T47D (cell line): ENCODE data around the gene RPA1.
A peak's percentile ranks its signal among the peaks of the same experiment; 100 is the strongest.
"Not testable (repeated sequence)": the region's sequence is repeated elsewhere in the genome, so short reads cannot be mapped to it uniquely, and the experiment has no call there.

Experiments
- DNase-seq, 2 experiments: peaks; one replicate each; pipeline versions ENCODE4 v3.0.0 to v3.0.0-alpha.2; 2011 to 2012; ENCODE audit warnings: low read depth in 1 of 2, low spot score in 1 of 2
- JUND ChIP-seq: IDR thresholded peaks from 2 replicates; pipeline ENCODE4 v1.6.1; 2012; ENCODE audit warnings: low read depth
- in situ Hi-C: cut with HindIII; loops from 2 replicates; pipeline ENCODE4 v1.10.0; 2016; ENCODE audit warnings: low sequenced_read_pairs, low pct_unique_long_range_greater_than_20kb

The RPA1 gene

DNA sequence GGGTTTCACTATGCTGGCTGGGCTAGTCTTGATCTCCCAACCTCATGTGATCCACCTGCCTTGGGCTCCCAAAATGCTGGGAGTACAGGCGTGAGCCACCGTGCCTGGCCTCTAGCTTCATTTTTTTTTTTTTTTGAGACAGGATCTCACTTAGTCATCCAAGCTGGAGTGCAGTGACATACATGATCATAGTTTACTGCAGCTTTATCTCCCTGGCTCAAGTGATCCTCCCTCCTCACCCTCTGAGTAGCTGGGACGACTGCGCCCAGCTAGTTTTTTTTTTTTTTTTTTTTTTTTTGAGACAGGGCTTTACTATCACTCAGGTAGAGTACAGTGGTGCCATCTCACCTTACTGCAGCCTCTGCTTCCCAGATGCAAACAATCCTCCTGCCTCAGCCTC is 9.7 kb downstream of the RPA1 start:
- TF ChIP-seq JUND: no peak
- no peak for DNase-seq
- in situ Hi-C loops: no loop called here

DNA sequence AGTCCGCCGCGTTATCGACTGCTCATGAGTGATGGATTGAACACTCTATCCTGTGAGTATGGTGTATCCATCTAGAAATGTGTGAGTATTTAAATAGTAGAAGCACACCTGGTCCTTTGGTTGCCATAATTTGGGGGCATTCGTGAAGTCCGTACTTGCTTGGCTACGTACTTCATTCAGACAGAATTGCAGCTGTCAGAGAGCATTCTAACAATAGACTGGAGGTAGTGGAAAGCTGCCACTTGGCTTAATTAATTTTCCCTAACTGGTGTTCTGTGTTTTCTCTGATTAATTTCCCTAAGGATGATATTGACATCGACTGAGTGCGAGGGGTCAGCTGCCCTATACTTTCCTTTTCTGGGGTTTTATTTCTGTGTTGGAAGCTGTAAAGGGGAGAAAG is 14.1 kb downstream of the RPA1 start:
- no peak for TF ChIP-seq JUND
- DNase-seq: no peak
- in situ Hi-C loops: no loop called here

DNA sequence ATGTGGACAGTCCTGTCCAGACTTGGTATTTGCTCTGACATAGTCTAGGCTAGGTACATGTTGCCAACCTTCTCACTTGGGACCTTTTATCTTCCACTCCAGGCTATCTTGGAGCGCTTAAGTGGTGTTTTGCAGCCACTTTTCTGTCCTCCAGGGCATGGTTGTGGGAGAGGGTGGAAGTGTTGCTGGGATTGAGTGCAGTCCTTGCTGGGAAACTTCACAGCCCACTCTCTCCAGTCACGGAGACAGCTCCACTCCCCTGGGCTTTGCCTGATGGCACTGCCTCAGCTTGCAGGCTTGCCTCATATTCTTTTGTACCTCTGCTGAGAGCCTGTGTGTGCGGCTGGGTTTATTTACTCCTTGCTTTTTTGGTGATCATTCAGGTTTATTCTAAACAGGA is 17.4 kb downstream of the RPA1 start:
- no peak for TF ChIP-seq JUND
- in situ Hi-C loops: no loop called here
- no peak for DNase-seq

DNA sequence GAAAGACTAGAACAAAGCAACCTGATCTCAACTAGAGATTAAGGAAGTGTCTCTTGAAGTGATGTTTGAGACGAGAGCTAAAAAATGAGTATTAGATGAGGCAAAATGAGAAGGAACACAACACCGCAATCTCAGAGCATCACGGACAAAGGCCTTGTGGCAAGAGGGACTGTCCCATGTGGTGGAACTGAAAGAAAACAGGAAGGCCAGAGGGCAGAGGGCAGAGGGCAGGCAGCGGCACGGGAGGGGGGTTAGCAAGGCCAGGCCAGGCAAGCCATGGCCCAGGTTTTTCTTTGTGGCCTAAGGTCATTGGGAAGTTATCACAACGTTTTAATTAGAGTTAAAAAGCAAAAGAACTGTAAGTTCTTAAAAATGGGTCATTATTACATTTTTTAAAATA is 22.5 kb downstream of the RPA1 start:
- in situ Hi-C loops: no loop called here
- no peak for DNase-seq
- TF ChIP-seq JUND: no peak

DNA sequence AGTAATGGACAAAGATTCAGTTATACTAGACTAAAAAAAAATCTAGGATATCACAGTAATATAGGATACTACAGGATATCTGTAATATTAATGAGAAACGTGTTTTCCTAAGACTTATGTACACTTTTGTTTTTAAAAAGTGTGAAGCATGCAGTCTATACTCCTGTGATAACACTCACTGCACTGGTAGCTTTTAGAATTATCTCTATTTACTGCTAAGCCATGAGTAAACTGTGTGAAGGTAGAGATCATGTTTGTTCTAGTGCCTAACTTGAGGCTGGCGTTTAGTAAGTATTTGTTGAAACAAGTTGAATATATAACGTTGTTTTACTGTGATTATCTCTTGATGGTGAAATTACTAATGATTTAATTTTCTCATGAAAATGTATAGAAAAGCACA is 23.9 kb downstream of the RPA1 start:
- in situ Hi-C loops: no loop called here
- DNase-seq: no peak
- no peak for TF ChIP-seq JUND

DNA sequence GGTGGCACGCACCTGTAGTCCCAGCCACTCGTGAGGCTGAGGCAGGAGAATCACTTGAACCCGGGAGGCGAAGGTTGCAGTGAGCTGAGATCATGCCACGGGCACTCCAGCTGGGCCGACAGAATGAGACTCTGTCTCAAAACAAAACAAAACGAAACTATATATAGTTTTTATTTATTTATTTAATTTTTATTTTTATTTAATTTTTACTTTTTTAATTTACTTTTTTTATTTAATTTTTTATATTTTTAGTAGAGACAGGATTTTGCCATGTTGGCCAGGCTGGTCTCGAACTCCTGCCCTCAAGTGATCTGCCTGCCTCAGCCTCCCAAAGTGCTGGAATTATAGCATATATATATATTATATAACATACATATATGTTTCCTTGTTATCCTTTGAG is 26.7 kb downstream of the RPA1 start:
- DNase-seq, in situ Hi-C loops: not testable (repeated sequence)

DNA sequence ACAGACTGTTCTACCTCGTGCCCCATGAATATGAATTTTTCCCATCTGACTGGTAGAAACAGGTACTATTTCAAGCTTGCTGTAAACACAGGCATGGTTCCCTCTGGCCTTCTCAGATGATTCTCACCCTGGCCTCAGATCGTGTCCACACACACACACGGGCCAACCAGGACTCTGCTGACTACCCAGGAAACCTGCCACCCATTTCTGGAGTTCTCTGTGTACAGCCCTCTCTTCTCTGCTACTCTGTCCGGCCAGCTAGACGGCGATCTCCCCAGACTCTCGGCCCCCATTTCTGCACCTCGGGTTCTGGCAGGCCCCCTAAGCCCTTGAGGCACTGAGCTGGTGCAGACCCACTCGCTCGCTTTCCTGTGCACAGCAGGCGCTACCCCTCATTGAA is 31.2 kb downstream of the RPA1 start:
- no peak for TF ChIP-seq JUND
- no peak for DNase-seq
- in situ Hi-C loops: no loop called here

DNA sequence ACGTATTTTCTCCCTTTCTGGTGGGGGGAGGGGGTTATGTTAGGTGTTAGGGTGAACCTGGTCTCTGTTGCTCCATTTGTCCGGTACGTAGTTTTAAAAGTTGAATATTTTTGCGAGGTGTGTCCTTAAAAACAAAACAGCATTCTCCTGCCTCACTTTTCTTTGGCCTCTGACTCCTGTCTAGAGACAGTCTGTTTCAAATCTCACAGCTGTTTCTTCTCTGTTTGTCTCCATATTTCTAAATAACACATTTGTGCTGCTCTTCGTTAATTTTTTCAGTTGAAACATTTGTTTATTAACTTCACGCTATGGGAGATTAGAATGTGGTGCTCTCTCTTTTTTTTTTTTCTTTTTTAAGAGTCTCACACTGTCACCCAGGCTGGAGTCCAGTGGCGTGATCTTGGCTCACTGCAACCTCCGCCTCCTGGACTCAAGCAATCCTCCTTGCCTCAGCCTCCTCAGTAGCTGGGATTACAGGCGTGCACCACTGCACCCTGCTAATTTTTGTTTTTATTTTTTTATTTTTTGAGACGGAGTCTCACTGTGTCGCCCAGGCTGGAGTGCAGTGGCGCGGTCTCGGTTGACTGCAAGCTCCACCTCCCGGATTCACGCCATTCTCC is 31.7 kb downstream of the RPA1 start:
- DNase-seq: no peak
- TF ChIP-seq JUND: no peak
- in situ Hi-C loops: no loop called here

DNA sequence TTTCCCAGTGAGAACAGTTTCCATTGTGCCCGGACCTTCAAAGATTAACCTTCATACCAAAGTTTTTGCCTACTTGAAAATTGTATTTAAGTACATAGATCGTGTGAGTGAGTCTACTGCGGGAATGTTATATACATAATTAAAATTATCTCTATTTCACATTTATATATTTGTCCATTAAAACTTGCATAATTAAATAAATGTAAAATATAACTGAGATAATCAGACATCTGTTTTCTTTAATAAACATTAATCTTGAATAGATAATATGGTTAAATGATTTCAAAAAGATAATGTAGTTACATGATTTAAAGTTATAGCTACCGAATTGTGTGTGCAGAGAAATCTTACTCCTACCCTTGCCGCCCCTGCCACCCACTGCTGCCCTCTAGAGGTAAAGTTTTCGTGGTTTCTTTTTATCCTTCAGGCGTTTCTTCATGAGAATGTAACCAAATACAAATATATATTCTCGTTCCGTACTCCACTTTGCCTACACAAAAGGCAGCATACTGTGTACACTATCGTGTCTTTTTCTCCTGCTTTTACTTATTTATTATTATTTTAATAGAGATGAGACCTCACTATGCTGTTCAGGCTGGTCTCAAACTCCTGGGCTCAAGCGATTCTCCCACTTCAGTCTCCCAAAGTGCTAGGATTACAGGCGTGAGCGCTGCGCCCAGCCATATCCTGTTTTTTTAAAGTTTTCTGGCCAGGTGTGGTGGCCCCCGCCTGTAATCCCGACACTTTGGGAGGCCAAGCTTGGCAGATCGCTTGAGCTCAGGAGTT is 35.6 kb downstream of the RPA1 start:
- DNase-seq: peak; percentile 19 to 60
- in situ Hi-C loops: no loop called here
- no peak for TF ChIP-seq JUND

DNA sequence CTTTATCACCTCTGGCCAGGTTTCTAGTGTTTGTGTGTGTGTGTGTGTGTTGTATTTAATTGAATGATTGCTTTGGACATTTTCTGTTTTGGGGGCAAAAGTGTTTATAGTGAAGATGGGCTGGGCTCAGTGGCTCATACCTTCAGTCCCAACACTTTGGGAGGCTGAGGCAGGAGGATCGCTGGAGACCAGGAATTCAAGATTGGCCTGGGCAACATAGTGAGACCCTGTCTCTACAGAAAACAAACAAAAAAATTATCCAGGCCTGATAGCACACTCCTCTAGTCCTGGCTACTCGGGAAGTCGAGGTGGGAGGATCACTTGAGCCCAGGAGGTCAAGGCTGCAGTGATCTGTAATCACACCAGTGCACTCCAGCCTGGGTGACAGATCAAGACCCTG is 37.5 kb downstream of the RPA1 start:
- in situ Hi-C loops: no loop called here
- no peak for TF ChIP-seq JUND
- DNase-seq: no peak

DNA sequence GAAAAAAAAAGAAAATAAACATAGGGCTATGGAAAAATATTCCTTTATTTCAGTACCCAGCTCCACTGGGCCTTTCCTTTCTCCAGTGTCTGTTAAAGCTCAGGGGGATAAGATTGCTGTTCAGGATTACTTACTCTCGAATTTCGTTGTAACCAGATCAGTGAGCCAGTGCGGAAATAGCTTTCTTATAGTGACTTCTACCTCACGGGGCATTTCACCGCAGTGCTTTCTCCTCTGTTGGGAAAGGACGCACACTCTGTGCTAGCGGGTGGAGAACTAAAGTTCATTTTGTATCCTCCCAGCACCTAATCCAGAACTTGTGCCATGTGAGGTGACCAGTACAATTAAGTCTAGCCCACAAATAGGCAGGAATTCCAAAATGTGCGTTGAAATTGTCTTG is 38.3 kb downstream of the RPA1 start:
- in situ Hi-C loops: no loop called here
- no peak for DNase-seq
- TF ChIP-seq JUND: no peak

DNA sequence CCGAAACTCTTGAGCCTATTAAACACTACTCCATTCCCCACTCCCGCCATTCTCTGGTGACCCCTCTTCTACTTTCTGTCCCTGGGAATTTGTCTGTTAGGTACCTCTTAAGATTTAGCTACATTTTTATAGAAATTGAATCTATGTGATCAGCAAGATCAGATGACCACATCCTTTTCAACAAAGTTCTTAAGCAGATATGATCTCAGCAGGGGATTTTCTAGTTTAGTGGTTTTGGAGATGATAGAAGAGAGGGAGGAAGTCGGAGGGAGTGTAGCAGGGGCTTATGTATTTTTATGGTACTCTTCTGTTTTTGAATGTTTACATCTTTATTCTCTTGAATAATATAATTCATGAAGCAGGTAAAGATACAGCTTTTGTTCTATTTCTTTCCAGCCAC is 40.8 kb downstream of the RPA1 start:
- in situ Hi-C loops: no loop called here
- no peak for TF ChIP-seq JUND
- DNase-seq: no peak

DNA sequence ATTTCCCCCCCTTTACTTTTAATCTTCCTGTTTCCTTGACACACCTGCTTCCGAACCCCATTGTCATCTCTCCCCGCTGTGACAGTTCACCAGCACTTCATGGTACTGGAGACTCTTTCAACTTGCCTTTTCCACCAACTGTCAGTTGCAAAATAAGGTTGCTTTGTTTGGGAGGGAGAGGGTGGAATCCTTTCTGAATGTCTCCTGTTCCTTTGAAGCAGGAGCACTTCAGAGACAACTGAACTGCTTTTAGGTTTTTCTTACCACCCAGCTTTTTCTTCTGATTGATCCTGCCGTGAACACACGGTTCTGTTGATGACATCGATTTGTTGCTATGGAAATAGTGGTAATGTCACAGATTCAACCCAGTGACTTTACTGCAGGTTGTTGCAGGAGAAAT is 42.0 kb downstream of the RPA1 start:
- no peak for DNase-seq
- in situ Hi-C loops: no loop called here
- no peak for TF ChIP-seq JUND

DNA sequence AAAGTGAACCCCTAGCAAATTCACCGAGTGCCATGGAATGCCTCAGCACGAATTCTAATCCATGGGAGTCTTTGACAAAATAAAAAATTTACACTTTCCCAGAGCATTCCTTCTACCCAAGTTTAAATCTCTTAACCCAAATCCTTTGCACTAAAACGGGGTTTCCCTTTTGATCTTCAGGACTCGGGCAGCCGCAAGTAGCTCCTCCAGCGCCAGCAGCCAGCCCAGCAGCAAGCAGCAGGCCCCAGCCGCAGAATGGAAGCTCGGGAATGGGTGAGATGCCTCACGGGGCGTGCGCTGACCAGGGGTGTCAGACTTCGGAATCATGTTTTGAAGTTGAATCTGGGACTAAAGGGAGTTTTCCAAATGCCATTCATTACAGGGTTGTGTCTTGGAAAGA is 42.4 kb downstream of the RPA1 start:
- DNase-seq: no peak
- in situ Hi-C loops: no loop called here
- no peak for TF ChIP-seq JUND
